K562 (cell line): ENCODE results near the gene GNRHR. TPM values are rescaled to one million over a fixed set of nuclear protein-coding genes. Genes with fewer than 3 reads are reported as not detected.
A peak's percentile ranks its signal among the peaks of the same experiment; 100 is the strongest.

Experiments used
- ATAC-seq: fragments of 200-7000 bp; cut with Tn5 transposase; 3 replicates; pipeline ENCODE4 v1.9.1; 2020; ENCODE audit warnings: moderate library complexity
- BruUV-seq: library from RNA; stranded (reverse); fragments of 400-500 nt; replicated peaks from 2 replicates; lab custom pipeline; 2021; lab: Mats Ljungman, UMichigan
- CTCF ChIA-PET: fragments of 300-600 bp; formaldehyde crosslinking; extraction: SDS; loops from one replicate; lab custom pipeline; 2021; ENCODE audit warnings: low intra/inter-chr PET ratio; lab: Yijun Ruan, JAX
- POLR2A ChIA-PET: fragments of 300-600, 350-650 bp; sonication (Branson Sonifier 250); formaldehyde crosslinking; extraction: SDS; loops from one replicate; lab custom pipeline; 2021; ENCODE audit warnings: antibody characterized with exemption, inconsistent platforms; lab: Yijun Ruan, JAX
- DNase-seq, 4 experiments: peaks; one replicate each; pipeline versions ENCODE4 v3.0.0 to v3.0.0-alpha.2; 2011 to 2018; ENCODE audit warnings: low spot score in 3 of 4, mixed read lengths in 3 of 4; ENCODE audit errors: extremely low read depth in 1 of 4
- FAIRE-seq: peaks from 2 replicates; lab custom pipeline; 2011; peaks lifted over from hg19 to GRCh38; lab: Jason Lieb, UNC
- H2AFZ ChIP-seq: 2 replicates; pipeline ENCODE4 v1.6.0; 2011; ENCODE audit warnings: low read depth, low read length, control low read depth, inconsistent platforms
- H3K27ac ChIP-seq: fragments of 200-600 bp; 3 replicates; pipeline ENCODE4 v1.8.0; 2011; ENCODE audit warnings: low read depth, mild to moderate bottlenecking, control low read depth, inconsistent platforms, low read length, moderate library complexity, mixed read lengths; ENCODE audit errors: extremely low read depth
- H3K27me3 ChIP-seq, 2 experiments: fragments of 300-600 bp in 1 of 2; 2 replicates in 1 of 2; 3 replicates in 1 of 2; pipeline versions ENCODE4 v1.6.0 to v1.8.0; 2011; ENCODE audit warnings: inconsistent platforms in 2 of 2, low read length in 2 of 2, mild to moderate bottlenecking in 1 of 2, mixed read lengths in 1 of 2, moderate library complexity in 1 of 2; ENCODE audit not compliant: control insufficient read depth in 2 of 2, insufficient read depth in 2 of 2
- H3K36me3 ChIP-seq: fragments of 300-600 bp; 3 replicates; pipeline ENCODE4 v1.8.0; 2011; ENCODE audit warnings: mild to moderate bottlenecking, low read length, inconsistent platforms; ENCODE audit not compliant: control insufficient read depth, insufficient read depth
- H3K4me1 ChIP-seq, 2 experiments: fragments of 200-600 bp in 1 of 2; replicated peaks in 1 of 2; 2 replicates in 1 of 2; 3 replicates in 1 of 2; pipeline versions ENCODE4 v1.5.1 to v1.8.0; 2011; ENCODE audit warnings: inconsistent platforms in 2 of 2, low read length in 2 of 2, mild to moderate bottlenecking in 1 of 2, mixed read lengths in 1 of 2, moderate library complexity in 1 of 2; ENCODE audit not compliant: control insufficient read depth in 2 of 2, insufficient read depth in 2 of 2
- H3K4me2 ChIP-seq: 2 replicates; pipeline ENCODE4 v1.6.1; 2011; ENCODE audit warnings: low read length, control low read depth, inconsistent platforms, mixed read lengths; ENCODE audit not compliant: insufficient read depth
- H3K4me3 ChIP-seq: fragments of 200-600 bp; sonication (generic), shearing (Covaris generic); 2 replicates; pipeline ENCODE4 v1.5.1; 2016; ENCODE audit warnings: control low read depth, inconsistent platforms
- H3K79me2 ChIP-seq: fragments of 200-600 bp; 3 replicates; pipeline ENCODE4 v1.8.0; 2011; ENCODE audit warnings: low read length, inconsistent platforms; ENCODE audit not compliant: control insufficient read depth, insufficient read depth
- H3K9ac ChIP-seq, 2 experiments: 2 replicates each; pipeline versions ENCODE4 v1.6.0 to v1.6.1; 2011; ENCODE audit warnings: low read depth in 2 of 2, low read length in 2 of 2, control low read depth in 1 of 2, inconsistent platforms in 1 of 2, mild to moderate bottlenecking in 1 of 2, mixed read lengths in 1 of 2; ENCODE audit not compliant: insufficient read depth in 1 of 2
- H3K9me1 ChIP-seq: one replicate; pipeline ENCODE4 v1.6.0; 2011; ENCODE audit warnings: inconsistent platforms, mild to moderate bottlenecking, low read length, moderate library complexity; ENCODE audit not compliant: control insufficient read depth, insufficient read depth
- H3K9me3 ChIP-seq: replicated peaks from 2 replicates; pipeline ENCODE4 v1.5.1; 2011; ENCODE audit warnings: low read depth, low read length, inconsistent platforms; ENCODE audit not compliant: control insufficient read depth, insufficient read depth
- H4K20me1 ChIP-seq: replicated peaks from 2 replicates; pipeline ENCODE4 v1.6.1; 2011; ENCODE audit warnings: low read length, inconsistent platforms, mixed read lengths; ENCODE audit not compliant: control insufficient read depth, insufficient read depth
- C11orf30 ChIP-seq: fragments of 450-650 bp; IDR thresholded peaks from 2 replicates; pipeline ENCODE4 v1.6.1; 2016; ENCODE audit warnings: low read depth, mild to moderate bottlenecking
- CBFA2T2 ChIP-seq: fragments of 450-650 bp; conservative IDR thresholded peaks from 2 replicates; pipeline ENCODE4 v1.6.1; 2017; ENCODE audit warnings: mild to moderate bottlenecking
- CEBPB ChIP-seq: fragments of 450-650 bp; IDR thresholded peaks from 2 replicates; pipeline ENCODE4 v1.6.1; 2016; ENCODE audit warnings: missing genetic modification characterization, missing compliant biosample characterization
- FOS ChIP-seq: IDR thresholded peaks from 3 replicates; pipeline ENCODE4 v1.6.1; 2011; ENCODE audit not compliant: insufficient read length; ENCODE audit errors: extremely low read depth
- MAFF ChIP-seq: IDR thresholded peaks from 2 replicates; pipeline ENCODE4 v1.6.1; 2012; ENCODE audit warnings: low read length, improper control_type of control experiment
- MAFK ChIP-seq: IDR thresholded peaks from 2 replicates; pipeline ENCODE4 v1.6.1; 2011; ENCODE audit warnings: low read length, improper control_type of control experiment
- MAZ ChIP-seq, 2 experiments: fragments of 450-650 bp in 1 of 2; sonication (generic) in 1 of 2; formaldehyde crosslinking; IDR thresholded peaks in 1 of 2; conservative IDR thresholded peaks in 1 of 2; 2 replicates each; pipeline versions ENCODE4 v1.4.0 to v1.5.0; 2020; ENCODE audit warnings: mild to moderate bottlenecking in 1 of 2, missing genetic modification reagents in 1 of 2
- NR2F6 ChIP-seq: fragments of 450-650 bp; formaldehyde crosslinking; IDR thresholded peaks from 2 replicates; pipeline ENCODE4 v1.4.0; 2020; ENCODE audit warnings: mild to moderate bottlenecking
- POLR2A ChIP-seq: fragments of 450-650 bp; conservative IDR thresholded peaks from 2 replicates; pipeline ENCODE4 v1.6.1; 2016
- SMARCA4 ChIP-seq: fragments of 450-650 bp; IDR thresholded peaks from 2 replicates; pipeline ENCODE4 v1.6.1; 2016
- SRSF1 ChIP-seq: fragments of 200-400 bp; formaldehyde crosslinking; IDR thresholded peaks from 2 replicates; pipeline ENCODE4 v1.6.1; 2017; ENCODE audit warnings: mild to moderate bottlenecking, low read depth, low read length, moderate library complexity
- U2AF2 ChIP-seq: fragments of 200-400 bp; formaldehyde crosslinking; optimal IDR thresholded peaks from 2 replicates; pipeline ENCODE3; 2017; ENCODE audit warnings: low read depth, mild to moderate bottlenecking, low read length
- ZBTB7A ChIP-seq: IDR thresholded peaks from 2 replicates; pipeline ENCODE4 v1.6.1; 2011; ENCODE audit warnings: low read depth, mild to moderate bottlenecking, low read length, moderate library complexity, borderline replicate concordance; ENCODE audit not compliant: control insufficient read depth
- ZNF316 ChIP-seq: fragments of 450-650 bp; IDR thresholded peaks from 2 replicates; pipeline ENCODE4 v1.6.1; 2016
- WGBS: fragments of 100-300 bp; shearing (Covaris generic); methylation state at CpG from one replicate; pipeline ENCODE4 v1.1.6; 2016; ENCODE audit warnings: low coverage, mixed read lengths; ENCODE audit not compliant: insufficient coverage; ENCODE audit errors: missing lambda C conversion rate; 5-methylcytosine and 5-hydroxymethylcytosine counted together
- in situ Hi-C: fragments of 300-500 bp; cut with MboI; formaldehyde crosslinking; loops from 4 replicates; pipeline ENCODE4 v1.15.0; 2018; ENCODE audit warnings: inconsistent platforms, mixed read lengths
- intact Hi-C: fragments of 100-400 bp; cut with micrococcal nuclease; formaldehyde crosslinking; loops from 2 replicates; pipeline ENCODE4 v1.14.2; 2022
- polyA plus RNA-seq, 8 experiments: library from polyadenylated mRNA; depleted of rRNA in 4 of 8; stranded (reverse) in 5 of 8; unstranded in 3 of 8; fragments of >200 nt; fragmentation: Nextera tagmentation in 2 of 8; fragmentation: Illumina TruSeq in 1 of 8; extraction: Ambion mirVana in 2 of 8; extraction: Trizol in 1 of 8; gene quantifications; 2 replicates each; pipeline versions ENCODE4 v1.2.1 to v1.2.3, GENCODE V29; 2011 to 2014; ENCODE audit warnings: inconsistent platforms in 1 of 8, missing spikeins in 1 of 8
- total RNA-seq, 7 experiments: library from RNA; depleted of rRNA in 6 of 7; stranded (reverse); fragments of >200 nt in 6 of 7; fragmentation: Illumina TruSeq in 2 of 7; extraction: Trizol in 2 of 7; gene quantifications; 2 replicates each; pipeline versions ENCODE4 v1.2.1 to v1.2.3, GENCODE V29; 2011 to 2021; ENCODE audit warnings: low replicate concordance in 1 of 7
- TF ChIP-seq, protein P1 (sequence below): fragments of 450-650 bp; IDR thresholded peaks from 2 replicates; pipeline ENCODE4 v1.6.1; 2016; ENCODE audit warnings: missing biosample characterization, missing genetic modification characterization
- TF ChIP-seq, protein P2 (sequence below): fragments of 150-350 bp; IDR thresholded peaks from 2 replicates; pipeline ENCODE4 v1.6.1; 2014; ENCODE audit warnings: low read depth, mild to moderate bottlenecking, low read length, borderline replicate concordance

The GNRHR gene
- total and polyA plus RNA-seq, 9 of the 15 experiments (the other 6 are each of a cell fraction or from before 2014, with no cell fraction given), result 0.06 to 0.13 TPM; not detected in 7

DNA sequence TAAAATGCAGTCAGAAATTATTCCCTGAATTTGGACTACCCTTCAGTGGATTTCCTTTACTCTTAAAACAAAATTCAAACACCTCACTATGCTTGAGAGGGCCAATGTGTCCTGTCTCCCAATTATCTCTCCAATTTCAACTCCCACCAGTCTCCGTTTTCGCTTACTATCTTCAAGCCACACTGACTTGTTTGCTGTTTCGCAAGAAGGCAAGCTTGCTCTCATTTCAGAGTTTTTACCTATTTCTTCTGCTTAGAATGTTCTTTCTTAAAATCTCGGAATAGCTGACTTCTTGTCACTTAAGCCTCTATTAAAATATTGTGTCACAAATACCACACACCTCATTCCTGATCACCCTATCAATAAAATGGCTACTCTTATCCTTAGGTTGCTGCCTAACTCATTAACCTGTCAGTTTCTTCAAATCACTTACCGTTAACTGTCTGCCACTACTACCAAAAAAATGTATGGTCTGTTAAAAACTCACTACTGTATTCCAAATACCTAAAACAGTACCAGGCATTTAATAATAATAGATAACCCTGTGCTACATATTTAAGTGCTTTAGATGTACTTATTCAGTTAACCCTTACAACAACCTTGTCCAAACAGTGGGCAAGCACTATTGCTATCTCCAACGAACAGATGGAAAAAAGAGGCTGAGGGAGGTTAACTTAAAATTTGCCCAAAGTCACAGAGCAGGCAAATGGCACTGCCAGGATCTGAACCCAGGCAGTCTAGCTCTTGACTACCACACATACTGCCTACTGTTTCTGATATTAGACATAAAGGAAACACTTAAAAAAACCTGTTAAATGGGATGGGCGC is 56.1 kb downstream of the GNRHR start (continued):
- TF ChIP-seq MAZ (CRISPR knock-in tag; conservative IDR thresholded peaks at IDR 0.05 in 1 of 2, IDR thresholded peaks at IDR 0.05 in 1 of 2) (peak in 1 of 2 experiments; percentile 41; a peak in 1 of 4 replicates), SMARCA4 (peak; percentile 57), CEBPB (tag) (peak; percentile 97), ZBTB7A (no peak), CBFA2T2 (0 out of 2 replicates have a peak, but pooled peaks have one; percentile 15), SRSF1 (no peak)
- TF ChIP-seq, protein P1, sequence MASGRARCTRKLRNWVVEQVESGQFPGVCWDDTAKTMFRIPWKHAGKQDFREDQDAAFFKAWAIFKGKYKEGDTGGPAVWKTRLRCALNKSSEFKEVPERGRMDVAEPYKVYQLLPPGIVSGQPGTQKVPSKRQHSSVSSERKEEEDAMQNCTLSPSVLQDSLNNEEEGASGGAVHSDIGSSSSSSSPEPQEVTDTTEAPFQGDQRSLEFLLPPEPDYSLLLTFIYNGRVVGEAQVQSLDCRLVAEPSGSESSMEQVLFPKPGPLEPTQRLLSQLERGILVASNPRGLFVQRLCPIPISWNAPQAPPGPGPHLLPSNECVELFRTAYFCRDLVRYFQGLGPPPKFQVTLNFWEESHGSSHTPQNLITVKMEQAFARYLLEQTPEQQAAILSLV (tag), result peak; percentile 54; the same call in 1 of the 2 replicates

DNA sequence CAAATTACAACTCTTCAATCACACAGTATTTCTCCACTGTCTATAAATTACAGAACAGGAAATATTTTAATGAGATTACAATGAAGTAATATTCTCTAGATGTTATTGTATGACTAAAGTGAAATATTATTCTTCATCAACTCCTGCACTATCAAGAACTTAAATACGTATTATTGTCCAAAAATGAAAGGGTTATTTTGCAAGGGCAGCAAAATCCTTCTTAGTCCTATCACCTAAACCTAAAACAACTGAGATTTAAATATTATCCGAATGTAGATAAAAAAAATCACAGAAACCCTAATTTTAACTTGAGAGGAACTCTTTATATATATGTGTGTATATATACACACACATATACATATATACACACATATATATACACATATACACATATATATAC is 58.1 kb downstream of the GNRHR start:
- no peak overlapping the region for H3K27ac ChIP-seq
- no peak for ATAC-seq
- in situ Hi-C loops, result no loop called here
- H3K36me3 ChIP-seq, result peaks cover 55% of the 10 kb centered on the region
- no peaks in the 10 kb centered on the region for H4K20me1 ChIP-seq
- no TSS peak for BruUV-seq
- intact Hi-C loops, result no loop called here
- no peak for DNase-seq
- no peak overlapping the region for H2AFZ ChIP-seq
- no peak overlapping the region for H3K9ac ChIP-seq
- peaks cover 3 to 12% of the 10 kb centered on the region in 2 experiments; a peak in 2 of 5 replicates for H3K4me1 ChIP-seq
- 95% methylated on average over 2 of the region's 2 CpGs for WGBS
- CTCF ChIA-PET, result no interaction called here
- no peak for FAIRE-seq
- H3K4me3 ChIP-seq, result no peak overlapping the region
- no peak overlapping the region for H3K4me2 ChIP-seq
- no peaks in the 10 kb centered on the region for H3K9me1 ChIP-seq
- H3K9me3 ChIP-seq, result no peaks in the 10 kb centered on the region
- no peaks in the 10 kb centered on the region for H3K27me3 ChIP-seq
- H3K79me2 ChIP-seq, result peaks cover 89% of the 10 kb centered on the region
- POLR2A ChIA-PET, result no interaction called here
- TF ChIP-seq MAFF, result peak; percentile 64
- no peak for TF ChIP-seq FOS
- TF ChIP-seq ZNF316, result peak; percentile 86
- no peak for TF ChIP-seq U2AF2
- TF ChIP-seq MAFK, result peak; percentile 56
- peak; percentile 68 for TF ChIP-seq C11orf30
- TF ChIP-seq, protein P2, sequence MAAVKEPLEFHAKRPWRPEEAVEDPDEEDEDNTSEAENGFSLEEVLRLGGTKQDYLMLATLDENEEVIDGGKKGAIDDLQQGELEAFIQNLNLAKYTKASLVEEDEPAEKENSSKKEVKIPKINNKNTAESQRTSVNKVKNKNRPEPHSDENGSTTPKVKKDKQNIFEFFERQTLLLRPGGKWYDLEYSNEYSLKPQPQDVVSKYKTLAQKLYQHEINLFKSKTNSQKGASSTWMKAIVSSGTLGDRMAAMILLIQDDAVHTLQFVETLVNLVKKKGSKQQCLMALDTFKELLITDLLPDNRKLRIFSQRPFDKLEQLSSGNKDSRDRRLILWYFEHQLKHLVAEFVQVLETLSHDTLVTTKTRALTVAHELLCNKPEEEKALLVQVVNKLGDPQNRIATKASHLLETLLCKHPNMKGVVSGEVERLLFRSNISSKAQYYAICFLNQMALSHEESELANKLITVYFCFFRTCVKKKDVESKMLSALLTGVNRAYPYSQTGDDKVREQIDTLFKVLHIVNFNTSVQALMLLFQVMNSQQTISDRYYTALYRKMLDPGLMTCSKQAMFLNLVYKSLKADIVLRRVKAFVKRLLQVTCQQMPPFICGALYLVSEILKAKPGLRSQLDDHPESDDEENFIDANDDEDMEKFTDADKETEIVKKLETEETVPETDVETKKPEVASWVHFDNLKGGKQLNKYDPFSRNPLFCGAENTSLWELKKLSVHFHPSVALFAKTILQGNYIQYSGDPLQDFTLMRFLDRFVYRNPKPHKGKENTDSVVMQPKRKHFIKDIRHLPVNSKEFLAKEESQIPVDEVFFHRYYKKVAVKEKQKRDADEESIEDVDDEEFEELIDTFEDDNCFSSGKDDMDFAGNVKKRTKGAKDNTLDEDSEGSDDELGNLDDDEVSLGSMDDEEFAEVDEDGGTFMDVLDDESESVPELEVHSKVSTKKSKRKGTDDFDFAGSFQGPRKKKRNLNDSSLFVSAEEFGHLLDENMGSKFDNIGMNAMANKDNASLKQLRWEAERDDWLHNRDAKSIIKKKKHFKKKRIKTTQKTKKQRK, result no peak
- TF ChIP-seq POLR2A, result no peak
- no peak for TF ChIP-seq NR2F6 (CRISPR knock-in tag)
- TF ChIP-seq, all 486 proteins: peak for 4
